ENCODE measurements around the gene DIP2C. TPM values are rescaled to one million over a fixed set of nuclear protein-coding genes. Genes with fewer than 3 reads are reported as not detected.

The DIP2C gene
- total and polyA plus RNA-seq, 2 donors (not counting 1 experiment from before 2014, with no cell fraction given) = 1.3 to 1.9 TPM

- H3K9me3 ChIP-seq (ENCODE audit: control extremely low read depth in 1 of 3, control insufficient read depth in 2 of 3, insufficient read depth in 1 of 3, low read length in 2 of 3) = peaks cover 0 to 13% (median 0%) of the 10 kb centered on the region in 3 donors
- no peak for ATAC-seq (ENCODE audit: low read depth)
- no peaks in the 10 kb centered on the region for H3K79me2 ChIP-seq (ENCODE audit: control insufficient read depth, insufficient read depth, low read length)
- no peak overlapping the region for H3K4me2 ChIP-seq (replicated peaks; ENCODE audit: low read depth, low read length, poor library complexity, severe bottlenecking)
- ChIA-PET CTCF (no interaction called here), POLR2A (no interaction called here)
- Mint-ChIP-seq H3K4me1 (no peaks in the 10 kb centered on the region), H3K4me3 (no peak overlapping the region), H3K27ac (no peak overlapping the region), H3K9me3 (ENCODE audit: insufficient read depth) (peaks cover 2% of the 10 kb centered on the region), H3K27me3 (peaks cover 14% of the 10 kb centered on the region)
- intact Hi-C loops (cut with micrococcal nuclease) = no loop called here
- H3K36me3 ChIP-seq (replicated peaks in 1 of 2; ENCODE audit: control extremely low read depth in 1 of 2, control insufficient read depth in 1 of 2, extremely low read depth in 1 of 2, insufficient read depth in 2 of 2, low read length in 1 of 2) = no peaks in the 10 kb centered on the region
- no peak overlapping the region for H3K4me3 ChIP-seq (ENCODE audit: control extremely low read depth in 1 of 5, extremely low read depth in 1 of 5, insufficient read depth in 1 of 5, low read depth in 2 of 5, low read length in 4 of 5)
- H3K9ac ChIP-seq (ENCODE audit: low read length) = no peak overlapping the region
- TF ChIP-seq EZH2 (IDR thresholded peaks at IDR 0.05; ENCODE audit: borderline replicate concordance, insufficient read depth, low read depth, low read length, poor library complexity, severe bottlenecking) = no peak
- TF ChIP-seq, protein P1, sequence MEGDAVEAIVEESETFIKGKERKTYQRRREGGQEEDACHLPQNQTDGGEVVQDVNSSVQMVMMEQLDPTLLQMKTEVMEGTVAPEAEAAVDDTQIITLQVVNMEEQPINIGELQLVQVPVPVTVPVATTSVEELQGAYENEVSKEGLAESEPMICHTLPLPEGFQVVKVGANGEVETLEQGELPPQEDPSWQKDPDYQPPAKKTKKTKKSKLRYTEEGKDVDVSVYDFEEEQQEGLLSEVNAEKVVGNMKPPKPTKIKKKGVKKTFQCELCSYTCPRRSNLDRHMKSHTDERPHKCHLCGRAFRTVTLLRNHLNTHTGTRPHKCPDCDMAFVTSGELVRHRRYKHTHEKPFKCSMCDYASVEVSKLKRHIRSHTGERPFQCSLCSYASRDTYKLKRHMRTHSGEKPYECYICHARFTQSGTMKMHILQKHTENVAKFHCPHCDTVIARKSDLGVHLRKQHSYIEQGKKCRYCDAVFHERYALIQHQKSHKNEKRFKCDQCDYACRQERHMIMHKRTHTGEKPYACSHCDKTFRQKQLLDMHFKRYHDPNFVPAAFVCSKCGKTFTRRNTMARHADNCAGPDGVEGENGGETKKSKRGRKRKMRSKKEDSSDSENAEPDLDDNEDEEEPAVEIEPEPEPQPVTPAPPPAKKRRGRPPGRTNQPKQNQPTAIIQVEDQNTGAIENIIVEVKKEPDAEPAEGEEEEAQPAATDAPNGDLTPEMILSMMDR (IDR thresholded peaks at IDR 0.05) = no peak
- H2AFZ ChIP-seq (ENCODE audit: insufficient read depth, low read depth, low read length, poor library complexity, severe bottlenecking) = no peak overlapping the region
- H3K27ac ChIP-seq (ENCODE audit: low read length in 2 of 2) = no peak overlapping the region
- no peaks in the 10 kb centered on the region for H3K4me1 ChIP-seq (ENCODE audit: control insufficient read depth in 2 of 2, insufficient read depth in 2 of 2, low read length in 2 of 2)
- H4K20me1 ChIP-seq (ENCODE audit: control insufficient read depth, insufficient read depth, low read length, poor library complexity, severe bottlenecking) = no peaks in the 10 kb centered on the region
- DNase-seq = no peak
- WGBS (ENCODE audit: insufficient coverage) = no CpG with 5 or more reads among the region's 3 CpGs
- H3K27me3 ChIP-seq (replicated peaks in 1 of 4; ENCODE audit: control extremely low read depth in 1 of 4, control insufficient read depth in 3 of 4, insufficient read depth in 4 of 4, low read length in 3 of 4) = no peaks in the 10 kb centered on the region
Observed at GRCh38 chr10:437698-438490, 251.6 kb downstream of the DIP2C start.

DNA sequence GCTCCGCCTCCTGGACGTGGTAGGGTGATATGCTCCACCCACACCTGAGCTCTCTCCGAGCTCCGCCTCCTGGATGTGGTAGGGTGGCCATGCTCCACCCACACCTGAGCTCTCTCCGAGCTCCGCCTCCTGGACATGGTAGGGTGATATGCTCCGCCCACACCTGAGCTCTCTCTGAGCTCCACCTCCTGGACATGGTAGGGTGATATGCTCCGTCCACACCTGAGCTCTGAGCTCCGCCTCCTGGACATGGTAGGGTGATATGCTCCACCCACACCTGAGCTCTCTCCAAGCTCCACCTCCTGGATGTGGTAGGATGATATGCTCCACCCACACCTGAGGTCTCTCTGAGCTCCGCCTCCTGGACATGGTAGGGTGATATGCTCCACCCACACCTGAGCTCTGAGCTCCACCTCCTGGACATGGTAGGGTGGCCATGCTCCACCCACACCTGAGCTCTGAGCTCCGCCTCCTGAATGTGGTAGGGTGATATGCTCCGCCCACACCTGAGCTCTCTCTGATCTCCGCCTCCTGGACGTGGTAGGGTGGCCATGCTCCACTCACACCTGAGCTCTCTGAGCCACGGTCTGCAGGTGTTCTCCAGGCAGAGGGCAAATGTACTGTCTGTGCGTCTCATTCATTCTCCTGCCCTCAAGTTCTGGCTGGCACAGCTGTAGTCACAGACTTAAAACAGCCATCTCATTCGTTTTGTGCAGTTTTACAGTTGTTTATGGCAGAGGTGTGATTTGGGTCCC lies 252.4 kb downstream of the DIP2C start:
- CTCF ChIA-PET = no interaction called here
- Mint-ChIP-seq H3K4me3 (no peak overlapping the region), H3K4me1 (no peaks in the 10 kb centered on the region), H3K27ac (no peak overlapping the region), H3K27me3 (peaks cover 14% of the 10 kb centered on the region), H3K9me3 (ENCODE audit: insufficient read depth) (peaks cover 2% of the 10 kb centered on the region)
- Histone ChIP-seq H3K9me3 (ENCODE audit: control extremely low read depth in 1 of 3, control insufficient read depth in 2 of 3, insufficient read depth in 1 of 3, low read length in 2 of 3) (peaks cover 0 to 13% (median 0%) of the 10 kb centered on the region in 3 donors), H2AFZ (ENCODE audit: insufficient read depth, low read depth, low read length, poor library complexity, severe bottlenecking) (no peak overlapping the region), H3K4me3 (ENCODE audit: control extremely low read depth in 1 of 5, extremely low read depth in 1 of 5, insufficient read depth in 1 of 5, low read depth in 2 of 5, low read length in 4 of 5) (no peak overlapping the region), H4K20me1 (ENCODE audit: control insufficient read depth, insufficient read depth, low read length, poor library complexity, severe bottlenecking) (no peaks in the 10 kb centered on the region), H3K79me2 (ENCODE audit: control insufficient read depth, insufficient read depth, low read length) (no peaks in the 10 kb centered on the region), H3K4me2 (replicated peaks; ENCODE audit: low read depth, low read length, poor library complexity, severe bottlenecking) (no peak overlapping the region), H3K27me3 (replicated peaks in 1 of 4; ENCODE audit: control extremely low read depth in 1 of 4, control insufficient read depth in 3 of 4, insufficient read depth in 4 of 4, low read length in 3 of 4) (no peaks in the 10 kb centered on the region), H3K4me1 (ENCODE audit: control insufficient read depth in 2 of 2, insufficient read depth in 2 of 2, low read length in 2 of 2) (no peaks in the 10 kb centered on the region), H3K27ac (ENCODE audit: low read length in 2 of 2) (no peak overlapping the region), H3K36me3 (replicated peaks in 1 of 2; ENCODE audit: control extremely low read depth in 1 of 2, control insufficient read depth in 1 of 2, extremely low read depth in 1 of 2, insufficient read depth in 2 of 2, low read length in 1 of 2) (no peaks in the 10 kb centered on the region), H3K9ac (ENCODE audit: low read length) (no peak overlapping the region)
- POLR2A ChIA-PET = no interaction called here
- no peak for TF ChIP-seq EZH2 (IDR thresholded peaks at IDR 0.05; ENCODE audit: borderline replicate concordance, insufficient read depth, low read depth, low read length, poor library complexity, severe bottlenecking)
- TF ChIP-seq, protein P1 (IDR thresholded peaks at IDR 0.05) = no peak
- intact Hi-C loops (cut with micrococcal nuclease) = no loop called here
- no peak for ATAC-seq (ENCODE audit: low read depth)
- no peak for DNase-seq
- WGBS (ENCODE audit: insufficient coverage) = 86% methylated on average over 11 of the region's 17 CpGs
